HG03196 (cell line): ENCODE results near the gene EIF5A2.
"Not testable (repeated sequence)": the region's sequence is repeated elsewhere in the genome, so short reads cannot be mapped to it uniquely, and the experiment has no call there.

Experiments
- ATAC-seq: cut with Tn5 transposase; IDR thresholded peaks from one replicate; pipeline ENCODE4 v1.9.1; 2021; ENCODE audit not compliant: unreplicated experiment

The EIF5A2 gene

DNA sequence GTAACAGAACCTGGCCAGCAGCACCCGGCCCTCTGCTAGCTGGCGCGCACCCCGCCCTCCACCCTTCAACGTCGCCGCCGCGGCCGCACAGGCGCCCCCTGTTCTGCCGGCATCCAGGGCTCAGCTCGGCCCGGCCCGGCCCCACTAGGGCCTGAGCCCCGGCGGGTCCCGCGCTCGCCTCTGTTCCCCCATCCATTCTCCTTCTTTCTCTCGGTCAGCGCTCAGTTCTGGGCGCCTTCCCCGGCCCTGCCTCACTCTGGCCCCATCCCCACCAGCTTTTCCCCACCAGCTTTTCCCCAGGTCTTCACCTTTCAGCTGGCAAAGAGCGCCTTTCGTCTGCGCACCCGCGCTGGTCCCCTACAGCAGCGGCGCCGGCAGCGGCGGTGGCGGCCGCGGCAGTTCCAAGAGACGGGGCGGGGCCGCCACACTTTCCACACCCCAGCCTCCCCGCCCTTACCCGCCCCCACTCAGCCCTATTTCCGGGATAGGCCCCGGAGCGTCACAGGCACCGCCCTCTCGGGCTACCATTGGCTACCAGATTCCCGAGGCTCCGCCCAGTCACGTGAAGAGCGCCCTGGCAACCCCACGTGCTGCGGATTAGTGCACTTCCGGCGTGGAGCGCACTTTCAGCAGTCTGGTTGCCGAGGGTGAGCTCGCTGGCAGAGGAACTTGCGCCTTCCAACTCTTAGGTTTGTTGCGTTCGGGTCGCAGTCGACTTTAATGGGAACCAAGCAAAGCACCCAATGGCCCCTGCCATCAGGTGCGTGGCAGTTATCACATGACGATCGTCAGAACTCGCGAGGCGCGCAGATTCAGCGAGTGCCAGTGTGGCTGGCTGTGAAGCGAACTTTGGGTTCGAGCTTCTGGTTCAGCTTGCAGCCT is at the start of gene EIF5A2:
TSS of gene EIF5A2 (minus strand) at position 403 of the 882 bp plus-strand sequence. CDS start 831 bp downstream, outside the sequence.
- peak; percentile 84 for ATAC-seq

DNA sequence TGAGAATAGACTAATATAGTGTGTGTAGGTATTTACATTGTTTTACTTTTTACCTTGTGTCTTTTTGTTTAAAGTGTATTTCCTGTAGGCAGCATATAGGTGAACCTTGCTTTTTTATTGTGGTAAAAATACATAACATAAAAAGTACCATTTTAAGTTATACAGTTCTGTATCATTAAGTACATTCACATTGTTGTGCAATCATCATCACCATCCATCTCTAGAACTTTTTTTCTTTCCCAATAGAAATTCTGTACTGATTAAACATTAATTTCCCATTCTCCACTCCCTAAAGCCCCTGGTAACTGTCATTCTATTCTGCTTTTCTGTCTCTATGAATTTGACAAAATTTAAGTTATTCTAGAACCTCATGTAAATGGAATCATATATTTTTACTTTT is 48.2 kb upstream of the EIF5A2 start:
- ATAC-seq: no peak

DNA sequence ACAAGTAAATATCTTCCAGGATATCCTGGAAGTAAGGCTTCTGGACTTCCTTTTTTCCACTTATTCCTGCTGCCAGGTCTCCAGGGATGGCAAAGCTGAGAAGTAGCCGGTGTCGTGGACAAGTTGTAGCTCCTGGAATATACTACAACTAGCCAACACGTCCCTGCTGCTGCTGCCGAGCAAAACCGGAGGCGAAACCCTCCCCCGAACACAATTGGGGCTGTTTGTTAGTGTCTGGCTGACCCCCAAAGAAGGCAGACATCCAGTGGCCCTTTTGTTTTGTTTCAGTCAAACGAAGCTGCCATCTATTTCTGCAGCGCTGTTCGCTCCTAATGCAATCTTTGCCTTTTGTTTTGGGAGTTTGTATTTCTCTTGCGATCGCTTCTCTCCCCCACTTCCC is 45.3 kb upstream of the EIF5A2 start:
- ATAC-seq: no peak

DNA sequence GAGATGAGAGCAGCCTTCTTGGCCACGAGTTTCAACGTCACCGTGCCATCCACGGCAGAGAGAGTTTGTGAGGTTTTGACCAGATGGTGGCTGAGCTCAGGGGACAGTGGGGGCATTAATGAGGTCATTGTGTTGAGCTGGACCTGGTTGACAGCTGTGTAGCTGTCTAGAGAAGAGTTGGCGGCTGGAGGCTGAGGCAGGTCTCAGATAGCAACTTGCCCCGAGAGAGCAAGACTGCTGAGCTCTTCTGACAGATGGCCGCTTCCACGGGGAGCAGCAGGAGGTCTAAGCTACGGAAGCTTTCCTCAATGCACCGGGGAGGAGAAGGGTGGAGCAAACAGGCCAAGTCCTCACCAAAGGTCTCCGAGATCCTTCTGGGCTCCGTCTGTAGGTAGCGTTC is 44.8 kb upstream of the EIF5A2 start:
- ATAC-seq: no peak

DNA sequence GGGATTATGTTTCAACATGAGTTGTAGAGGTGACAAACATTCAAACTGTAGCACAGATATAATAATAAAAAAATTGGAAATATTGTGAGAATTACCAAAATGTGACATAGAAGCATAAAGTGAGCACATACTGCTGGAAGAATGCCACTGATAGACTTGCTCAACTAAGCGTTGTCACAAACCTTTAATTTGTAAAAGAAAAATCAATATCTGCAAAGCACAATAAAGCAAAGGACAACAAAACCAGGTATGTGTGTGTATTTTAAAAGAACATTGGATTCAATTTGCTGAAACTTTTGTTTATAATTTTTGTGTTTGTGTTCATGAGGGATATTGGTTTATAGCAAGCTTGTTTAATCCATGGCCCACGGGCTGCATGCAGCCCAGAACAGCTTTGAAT is 40.8 kb upstream of the EIF5A2 start:
- no peak for ATAC-seq

DNA sequence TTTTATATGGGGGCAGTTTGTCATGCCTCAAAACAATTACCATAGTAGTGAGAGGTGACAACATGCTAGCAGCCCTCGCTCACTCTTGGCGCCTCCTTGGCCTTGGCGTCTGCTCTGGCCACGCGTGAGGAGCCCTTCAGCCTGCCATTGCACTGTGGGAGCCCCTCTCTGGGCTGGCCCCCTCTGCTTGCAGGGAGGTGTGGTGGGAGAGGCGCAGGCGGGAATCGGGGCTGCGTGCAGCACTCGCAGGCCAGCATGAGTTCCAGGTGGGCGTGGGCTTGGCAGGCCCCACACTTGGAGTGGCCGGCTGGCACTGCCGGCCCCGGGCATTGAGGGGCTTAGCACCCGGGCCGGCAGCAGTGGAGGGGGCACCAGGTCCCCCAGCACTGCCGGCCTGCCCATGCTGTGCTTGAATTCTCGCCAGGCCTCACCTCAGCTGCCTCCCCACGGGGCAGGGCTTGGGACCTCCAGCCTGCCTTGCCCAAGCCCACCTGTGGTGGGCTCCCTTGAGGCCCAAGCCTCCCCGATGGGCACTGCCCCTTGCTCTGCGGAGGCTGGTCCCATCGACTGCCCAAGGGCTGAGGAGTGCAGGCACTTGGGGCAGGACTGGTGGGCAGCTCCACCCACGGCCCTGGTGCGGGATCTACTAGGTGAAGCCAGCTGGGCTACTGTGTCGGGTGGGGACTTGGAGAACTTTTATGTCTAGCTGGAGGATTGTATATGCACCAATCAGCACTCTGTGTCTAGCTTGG is 38.8 kb upstream of the EIF5A2 start:
- ATAC-seq: no peak

DNA sequence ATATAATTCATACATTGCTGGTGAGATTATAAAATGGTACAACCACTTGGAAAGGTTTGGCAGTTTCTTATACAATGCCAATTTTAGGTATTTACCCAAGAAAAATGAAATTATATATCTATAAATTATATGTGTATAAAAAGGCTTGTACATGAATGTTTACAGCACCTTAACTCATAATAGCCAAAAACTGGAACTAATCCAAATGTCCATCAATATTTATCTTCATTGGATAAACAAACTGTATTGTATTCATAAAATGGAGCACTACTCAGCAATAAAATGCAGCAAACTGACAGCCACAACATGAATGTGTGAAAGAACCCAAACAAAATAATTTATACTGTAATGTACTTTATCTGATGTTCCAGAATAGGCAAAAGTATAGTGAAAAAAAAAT is 33.6 kb upstream of the EIF5A2 start:
- ATAC-seq: no peak

DNA sequence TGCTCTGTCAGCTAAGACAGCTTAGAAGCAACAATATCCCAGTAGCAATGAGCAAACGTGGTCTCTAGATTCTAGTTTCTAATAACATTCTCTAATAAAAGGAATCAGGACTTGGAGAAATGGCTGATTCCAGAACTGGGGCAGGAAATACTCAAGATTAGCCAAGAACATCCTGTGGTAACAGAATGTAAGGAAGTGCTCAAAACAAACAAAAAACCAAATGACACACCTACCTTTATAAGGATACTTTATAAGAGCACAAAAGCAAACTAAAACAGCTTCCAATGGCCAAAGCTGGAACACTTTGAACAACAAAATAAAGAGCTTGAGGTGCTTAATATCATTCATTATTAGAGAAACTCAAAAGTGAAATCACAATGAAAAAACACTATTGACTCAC is 33.1 kb upstream of the EIF5A2 start:
- ATAC-seq: no peak

DNA sequence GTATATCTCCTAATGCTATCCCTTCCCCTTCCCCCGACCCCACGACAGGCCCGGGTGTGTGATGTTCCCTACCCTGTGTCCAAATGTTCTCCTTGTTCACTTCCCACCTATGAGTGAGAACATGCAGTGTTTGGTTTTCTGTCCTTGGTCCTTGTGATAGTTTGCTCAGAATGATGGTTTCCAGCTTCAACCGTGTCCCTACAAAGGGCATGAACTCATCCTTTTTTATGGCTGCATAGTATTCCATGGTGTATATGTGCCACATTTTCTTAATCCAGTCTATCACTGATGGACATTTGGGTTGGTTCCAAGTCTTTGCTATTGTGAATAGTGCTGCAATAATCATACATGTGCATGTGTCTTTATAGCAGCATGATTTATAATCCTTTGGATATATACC is 24.6 kb upstream of the EIF5A2 start:
- ATAC-seq: not testable (repeated sequence)

DNA sequence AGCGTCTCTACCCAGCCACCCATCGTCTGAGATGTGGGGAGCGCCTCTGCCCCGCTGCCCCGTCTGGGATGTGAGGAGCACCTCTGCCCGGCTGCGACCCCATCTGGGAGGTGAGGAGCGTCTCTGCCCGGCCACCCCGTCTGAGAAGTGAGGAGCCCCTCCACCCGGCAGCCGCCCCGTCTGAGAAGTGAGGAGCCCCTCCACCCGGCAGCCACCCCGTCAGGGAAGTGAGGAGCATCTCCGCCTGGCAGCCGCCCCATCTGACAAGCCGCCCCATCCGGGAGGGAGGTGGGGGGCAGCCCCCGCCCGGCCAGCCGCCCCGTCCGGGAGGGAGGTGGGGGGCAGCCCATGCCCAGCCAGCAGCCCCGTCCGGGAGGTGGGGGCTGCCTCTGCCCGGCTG is 15.1 kb upstream of the EIF5A2 start:
- ATAC-seq: not testable (repeated sequence)

DNA sequence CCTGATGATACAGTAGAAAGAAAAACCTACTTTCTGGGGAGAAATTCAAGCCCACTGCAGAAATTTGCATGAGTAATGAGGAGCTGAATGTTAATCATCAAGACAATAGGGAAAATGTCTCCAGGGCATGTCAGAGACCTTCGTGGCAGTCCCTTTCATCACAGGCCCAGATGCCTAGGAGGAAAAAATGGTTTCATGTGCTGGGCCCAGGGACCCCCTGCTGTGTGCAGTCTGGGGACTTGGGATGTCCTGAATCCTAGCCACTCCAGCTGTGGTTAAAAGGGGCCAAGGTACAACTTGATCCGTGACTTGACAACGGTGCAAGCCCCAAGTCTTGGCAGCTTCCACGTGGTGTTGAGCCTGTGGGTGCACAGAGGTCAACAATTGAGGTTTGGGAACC is 10.3 kb upstream of the EIF5A2 start:
- ATAC-seq: no peak

DNA sequence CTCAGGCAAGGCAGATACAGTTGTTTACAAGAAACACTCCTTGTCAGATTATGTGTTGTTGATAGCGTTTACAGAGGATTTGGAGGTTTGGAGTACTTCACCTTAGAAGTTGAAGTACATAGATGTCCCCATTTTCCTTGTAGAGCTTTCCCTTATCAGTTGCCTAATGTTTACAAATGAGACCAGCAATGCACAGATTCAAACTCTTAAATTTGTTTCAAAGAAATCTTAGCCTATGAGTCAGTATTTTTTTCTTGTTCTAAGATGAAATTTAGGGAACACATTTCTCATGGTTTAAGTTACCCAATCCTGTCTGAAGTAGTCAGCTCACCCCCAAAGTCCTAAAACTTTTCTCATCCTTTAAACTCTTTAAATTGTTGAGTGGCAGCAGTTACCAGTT is 6.3 kb upstream of the EIF5A2 start:
- ATAC-seq: no peak

DNA sequence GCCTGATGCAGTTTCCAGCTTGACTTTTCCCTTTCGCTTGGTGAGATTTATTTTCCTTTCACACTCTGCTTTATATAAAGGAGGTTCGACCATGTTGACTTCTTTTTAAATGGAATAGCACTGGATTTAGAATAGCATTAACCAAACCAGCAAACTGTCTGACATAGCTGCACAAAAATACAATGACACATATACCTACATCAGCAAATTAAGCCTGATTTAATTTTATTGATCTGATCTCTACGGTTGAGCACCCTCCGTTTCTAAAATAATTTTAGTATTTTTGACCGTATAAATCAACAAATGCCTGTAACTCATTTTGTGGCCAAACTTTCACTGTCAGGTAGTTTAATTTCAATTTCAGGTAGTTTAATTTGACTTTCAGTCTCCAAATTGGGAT is 5.8 kb upstream of the EIF5A2 start:
- ATAC-seq: no peak

DNA sequence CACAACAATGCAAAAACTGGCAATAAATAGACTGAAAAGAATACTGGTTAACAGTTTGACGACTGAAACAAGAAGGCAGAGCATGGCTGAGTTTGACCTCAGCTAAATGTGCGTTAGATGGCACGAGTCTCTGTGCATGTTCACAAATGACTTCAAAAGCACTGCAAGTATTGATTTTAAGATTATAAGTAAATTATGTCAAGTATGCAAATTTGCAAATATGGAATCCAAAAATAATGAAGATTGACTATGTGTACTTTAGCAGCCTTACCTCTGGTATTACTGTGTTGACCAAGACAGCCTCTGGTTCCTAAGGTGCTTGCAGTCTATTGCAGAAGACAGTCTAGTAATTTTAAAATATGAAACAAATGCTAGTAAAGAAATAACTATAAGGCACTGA is 2.6 kb upstream of the EIF5A2 start:
- no peak for ATAC-seq

DNA sequence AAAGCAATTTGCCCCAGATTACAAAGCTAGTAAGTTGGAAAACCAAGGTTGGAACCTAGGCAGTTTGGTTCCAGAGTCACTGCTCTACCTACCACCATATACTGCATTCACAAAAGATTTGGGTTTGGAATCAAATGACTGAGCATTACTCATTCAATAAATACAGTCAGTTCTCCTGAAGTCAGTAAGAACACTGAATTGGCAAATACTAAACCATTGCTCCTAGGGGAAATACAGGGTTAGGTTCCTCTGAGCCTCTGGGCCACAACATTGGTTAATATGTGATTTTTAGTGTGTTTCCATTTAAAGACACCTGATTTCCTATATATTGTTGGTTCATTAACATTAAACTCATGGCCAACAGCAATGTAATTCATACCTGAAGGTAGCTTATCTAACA is 2.1 kb upstream of the EIF5A2 start:
- ATAC-seq: no peak

DNA sequence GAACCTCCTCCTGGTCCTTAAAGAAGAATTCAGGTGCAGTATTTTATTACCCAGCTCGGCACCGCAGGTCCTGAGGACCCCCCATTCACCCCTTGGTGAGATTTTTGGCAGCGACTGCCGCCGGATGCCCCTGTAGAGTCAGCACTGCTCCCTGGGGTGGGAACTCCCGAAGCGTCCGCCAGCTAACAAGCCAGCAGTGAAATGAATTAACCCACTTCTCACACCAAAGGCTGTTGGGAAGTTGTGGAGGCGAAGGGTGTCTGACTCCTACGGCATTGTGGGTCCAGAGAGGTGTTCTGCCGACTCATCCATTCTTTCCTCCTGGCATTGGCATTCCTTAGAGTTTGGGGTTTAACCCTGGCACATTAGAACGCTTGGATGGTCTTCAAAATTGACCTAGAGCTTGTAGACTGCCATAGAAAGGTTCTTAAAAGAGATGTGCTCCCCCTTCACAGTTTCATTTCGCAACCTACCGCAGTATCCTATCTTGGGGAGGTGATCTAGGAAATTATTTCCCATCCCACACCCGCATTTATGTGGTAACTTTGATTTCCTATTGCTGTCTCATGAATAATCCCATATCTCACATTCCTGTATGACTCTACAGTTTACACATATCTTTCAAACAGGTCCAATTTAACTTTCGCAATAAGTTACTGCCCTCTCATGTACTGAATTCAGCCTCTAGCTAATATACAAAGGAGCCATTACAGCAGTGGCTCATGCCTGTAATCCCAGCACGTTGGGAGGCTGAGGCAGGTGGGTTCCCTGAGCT is 879 bp upstream of the EIF5A2 start:
- ATAC-seq: no peak

DNA sequence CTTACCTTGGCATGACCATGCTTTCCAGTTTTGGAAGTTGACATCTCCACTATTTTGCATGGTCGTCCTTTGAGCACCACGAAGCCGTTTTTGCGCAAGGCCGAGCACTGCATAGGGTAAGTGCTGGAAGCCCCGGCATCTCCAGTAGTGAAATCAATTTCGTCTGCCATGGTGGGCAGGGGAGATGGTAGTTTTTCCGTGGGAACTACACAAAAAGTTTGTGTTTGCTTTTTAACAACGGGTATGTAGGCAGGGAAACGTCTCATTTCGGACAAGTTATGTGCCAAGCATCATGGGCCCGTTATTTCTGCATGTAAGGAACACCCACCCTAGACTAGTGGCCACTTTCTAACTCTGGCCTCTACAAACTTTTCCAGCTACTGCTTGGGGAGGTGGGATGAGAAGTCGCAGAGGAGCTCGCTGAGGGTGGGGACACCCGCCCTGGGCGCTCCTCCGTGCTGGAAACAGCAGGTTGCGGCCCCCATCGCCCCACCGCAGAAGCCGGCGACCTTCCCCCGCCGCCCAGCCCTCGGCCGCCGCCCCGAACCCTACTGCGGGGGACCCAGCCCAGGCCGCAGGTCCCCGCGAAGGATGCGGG is 701 bp downstream of the EIF5A2 start:
- peak; percentile 9 for ATAC-seq

DNA sequence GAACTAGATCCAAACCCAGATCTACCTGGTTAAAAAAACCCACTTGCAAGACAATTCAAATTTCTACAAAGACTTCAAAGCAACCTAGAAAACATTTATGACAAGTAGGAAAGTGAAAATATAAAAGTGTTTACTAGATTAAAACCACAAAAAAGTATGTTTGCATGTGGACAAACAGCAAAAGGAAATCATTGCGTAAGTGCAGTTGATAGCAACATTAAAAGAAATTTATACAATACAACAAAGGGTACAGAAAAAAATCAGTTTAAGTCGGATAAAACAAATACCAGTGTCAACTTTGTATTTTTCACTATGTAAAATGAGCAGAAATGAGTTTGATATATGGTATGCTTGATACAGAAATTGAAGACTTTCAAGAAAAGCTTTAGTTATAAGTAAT is 2.6 kb downstream of the EIF5A2 start:
- no peak for ATAC-seq

DNA sequence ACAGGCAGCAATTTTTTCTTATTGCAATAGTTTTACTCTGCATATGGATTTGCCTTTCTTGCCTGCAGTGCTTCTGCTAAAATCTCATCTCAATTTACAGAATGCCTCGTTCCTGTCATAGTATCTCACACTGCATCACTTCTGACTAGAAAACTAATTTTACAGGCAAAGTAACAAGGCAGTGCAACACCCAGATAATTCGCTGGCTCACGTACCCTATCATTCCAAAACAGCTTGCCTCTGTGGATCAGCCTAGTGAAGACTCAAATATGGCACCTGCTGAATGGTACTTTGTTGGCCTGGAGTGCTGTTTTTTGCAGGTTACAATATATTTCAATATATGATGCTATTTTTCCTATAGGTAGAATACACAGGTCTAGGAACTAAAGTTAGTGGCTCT is 5.3 kb downstream of the EIF5A2 start:
- no peak for ATAC-seq

DNA sequence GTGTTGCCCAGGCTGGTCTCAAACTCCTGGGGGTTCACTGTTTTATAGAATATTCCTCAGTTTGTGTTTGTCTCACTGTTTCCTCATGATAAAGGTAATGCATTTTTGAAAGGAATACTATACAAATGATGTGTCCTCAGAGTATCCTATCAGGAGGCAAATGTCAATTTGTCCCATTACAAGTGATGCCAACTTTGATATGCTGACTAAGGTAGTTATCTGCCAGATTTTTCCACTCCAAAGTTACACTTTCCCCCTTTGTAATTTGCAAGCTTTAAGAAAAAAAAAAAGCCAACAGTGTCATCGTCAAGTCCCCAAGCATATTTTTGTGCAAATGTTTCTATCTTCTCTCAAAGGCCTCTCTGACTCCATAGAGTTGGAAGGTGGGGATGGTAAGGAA is 9.0 kb downstream of the EIF5A2 start:
- no peak for ATAC-seq

DNA sequence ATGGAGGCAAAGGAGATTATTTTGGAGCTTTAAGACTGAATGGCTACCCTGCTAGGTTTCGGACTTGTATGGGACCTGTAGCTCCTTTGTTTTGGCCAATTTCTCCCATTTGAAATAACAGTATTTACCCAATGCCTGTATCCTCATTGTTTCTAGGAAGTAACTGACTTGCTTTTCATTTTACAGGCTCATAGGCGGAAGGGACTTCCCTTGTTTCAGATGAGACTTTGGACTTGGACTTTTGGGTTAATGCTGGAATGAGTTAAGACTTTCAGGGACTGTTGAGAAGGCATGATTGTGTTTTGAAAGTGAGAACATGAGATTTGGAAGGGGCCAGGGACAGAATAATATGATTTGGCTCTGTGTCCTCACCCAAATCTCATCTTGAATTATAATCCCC is 10.5 kb downstream of the EIF5A2 start:
- no peak for ATAC-seq
